Sigmoid colon (tissue), 4 donors: Measurements from ENCODE around the gene ASAP2.

Experiments
- CTCF ChIP-seq, 4 experiments: fragments of 450-650 bp in 3 of 4; fragments of 200-600 bp in 1 of 4; IDR thresholded peaks; one replicate each; pipeline ENCODE4 v1.5.1; 2016 to 2019; ENCODE audit warnings: antibody characterized with exemption in 4 of 4, mild to moderate bottlenecking in 3 of 4, moderate library complexity in 2 of 4
- POLR2A ChIP-seq, 2 donors: fragments of 450-650 bp; IDR thresholded peaks; one replicate each; pipeline ENCODE4 v1.6.1; 2016; ENCODE audit warnings: antibody characterized with exemption in 2 of 2, mild to moderate bottlenecking in 2 of 2, moderate library complexity in 2 of 2
- POLR2AphosphoS5 ChIP-seq, 4 donors: sonication (generic); formaldehyde crosslinking; IDR thresholded peaks; one replicate each; pipeline ENCODE4 v1.6.1; 2017; ENCODE audit warnings: antibody characterized with exemption in 4 of 4

- TF ChIP-seq CTCF (IDR thresholded peaks at IDR 0.05) (no peak), POLR2AphosphoS5 (IDR thresholded peaks at IDR 0.05) (no peak), POLR2A (IDR thresholded peaks at IDR 0.05) (no peak)
These were observed 3.6 kb upstream of the ASAP2 start for GRCh38 chr2:9203006-9203405.
